Activated T-helper 9 cell treated with anti-CD3 and anti-CD28 coated beads, Interleukin-2, amount 50 U/mL, for 16 hours (primary cell): ENCODE results near the gene PLPP7.

Experiments
- DNase-seq: peaks from one replicate; pipeline ENCODE4 v3.0.0-alpha.2; 2020; ENCODE audit warnings: low read depth

Gene PLPP7

GRCh38 chr9:131281119-131281965 is 8.2 kb upstream of the PLPP7 start:
- DNase-seq = no peak

GRCh38 chr9:131282175-131282574 is 7.3 kb upstream of the PLPP7 start:
- no peak for DNase-seq

GRCh38 chr9:131282688-131283422 is 6.7 kb upstream of the PLPP7 start:
- no peak for DNase-seq

GRCh38 chr9:131284856-131285255 is 4.7 kb upstream of the PLPP7 start:
- no peak for DNase-seq

GRCh38 chr9:131287359-131287758 is 2.2 kb upstream of the PLPP7 start:
- DNase-seq = no peak

- no peak for DNase-seq
Observed at GRCh38 chr9:131288217-131288616, 1.3 kb upstream of the PLPP7 start.

GRCh38 chr9:131290036-131290766 is 678 bp downstream of the PLPP7 start:
- DNase-seq = no peak

GRCh38 chr9:131290767-131291370 is 1.3 kb downstream of the PLPP7 start:
- no peak for DNase-seq

GRCh38 chr9:131291795-131292315 is 2.3 kb downstream of the PLPP7 start:
- DNase-seq = no peak

- no peak for DNase-seq
Observed at GRCh38 chr9:131292937-131293336, 3.4 kb downstream of the PLPP7 start.

- DNase-seq = no peak
Observed at GRCh38 chr9:131296460-131296859, 6.9 kb downstream of the PLPP7 start.

- DNase-seq = no peak
Observed at GRCh38 chr9:131296906-131297500, 7.5 kb downstream of the PLPP7 start.

- no peak for DNase-seq
Observed at GRCh38 chr9:131297903-131298302, 8.4 kb downstream of the PLPP7 start.

- DNase-seq = no peak
Observed at GRCh38 chr9:131298341-131298740, 8.8 kb downstream of the PLPP7 start.

- no peak for DNase-seq
Observed at GRCh38 chr9:131298816-131299215, 9.3 kb downstream of the PLPP7 start.

- DNase-seq = no peak
Observed at GRCh38 chr9:131299346-131299960, 9.9 kb downstream of the PLPP7 start.

- DNase-seq = no peak
Observed at GRCh38 chr9:131299961-131300347, 10.4 kb downstream of the PLPP7 start.

- no peak for DNase-seq
Observed at GRCh38 chr9:131300444-131300843, 10.9 kb downstream of the PLPP7 start.

GRCh38 chr9:131302244-131303075 is 12.9 kb downstream of the PLPP7 start:
- DNase-seq = no peak
